Breast epithelium (tissue), 3 donors: ENCODE results near the gene C17orf113.

Experiments
- POLR2A ChIP-seq: fragments of 450-650 bp; IDR thresholded peaks from one replicate; pipeline ENCODE4 v1.6.1; 2016; ENCODE audit warnings: antibody characterized with exemption, mild to moderate bottlenecking, moderate library complexity
- TF ChIP-seq, protein P1 (sequence below), 3 donors: fragments of 450-650 bp; IDR thresholded peaks; one replicate each; pipeline ENCODE4 v1.5.1; 2016 to 2017; ENCODE audit warnings: antibody characterized with exemption in 3 of 3, mild to moderate bottlenecking in 3 of 3, moderate library complexity in 3 of 3

GRCh38 chr17:42061646-42062487, 11.5 kb upstream of the C17orf113 start:
- TF ChIP-seq, protein P1, sequence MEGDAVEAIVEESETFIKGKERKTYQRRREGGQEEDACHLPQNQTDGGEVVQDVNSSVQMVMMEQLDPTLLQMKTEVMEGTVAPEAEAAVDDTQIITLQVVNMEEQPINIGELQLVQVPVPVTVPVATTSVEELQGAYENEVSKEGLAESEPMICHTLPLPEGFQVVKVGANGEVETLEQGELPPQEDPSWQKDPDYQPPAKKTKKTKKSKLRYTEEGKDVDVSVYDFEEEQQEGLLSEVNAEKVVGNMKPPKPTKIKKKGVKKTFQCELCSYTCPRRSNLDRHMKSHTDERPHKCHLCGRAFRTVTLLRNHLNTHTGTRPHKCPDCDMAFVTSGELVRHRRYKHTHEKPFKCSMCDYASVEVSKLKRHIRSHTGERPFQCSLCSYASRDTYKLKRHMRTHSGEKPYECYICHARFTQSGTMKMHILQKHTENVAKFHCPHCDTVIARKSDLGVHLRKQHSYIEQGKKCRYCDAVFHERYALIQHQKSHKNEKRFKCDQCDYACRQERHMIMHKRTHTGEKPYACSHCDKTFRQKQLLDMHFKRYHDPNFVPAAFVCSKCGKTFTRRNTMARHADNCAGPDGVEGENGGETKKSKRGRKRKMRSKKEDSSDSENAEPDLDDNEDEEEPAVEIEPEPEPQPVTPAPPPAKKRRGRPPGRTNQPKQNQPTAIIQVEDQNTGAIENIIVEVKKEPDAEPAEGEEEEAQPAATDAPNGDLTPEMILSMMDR (IDR thresholded peaks at IDR 0.05): no peak
- TF ChIP-seq POLR2A: no peak
